Brain microvascular endothelial cell (primary cell): ENCODE measurements around the gene MPZL2.

Experiments used
- DNase-seq: peaks from one replicate; pipeline ENCODE4 v3.0.0-alpha.2; 2020
- H3K27ac ChIP-seq: fragments of 250-450 bp; sonication (Bioruptor Pico); 2 replicates; pipeline ENCODE4 v1.5.1; 2020; ENCODE audit warnings: mild to moderate bottlenecking, moderate library complexity
- H3K27me3 ChIP-seq: fragments of 250-450 bp; sonication (Bioruptor Pico); replicated peaks from 2 replicates; pipeline ENCODE4 v1.5.1; 2020; ENCODE audit warnings: mild to moderate bottlenecking
- H3K36me3 ChIP-seq: fragments of 250-450 bp; sonication (Bioruptor Pico); replicated peaks from 2 replicates; pipeline ENCODE4 v1.5.1; 2020; ENCODE audit warnings: mild to moderate bottlenecking
- H3K4me3 ChIP-seq: 2 replicates; pipeline ENCODE4 v1.5.1; 2011; ENCODE audit warnings: low read depth, mild to moderate bottlenecking, control low read depth, low read length, moderate library complexity
- CTCF ChIP-seq: IDR thresholded peaks from 2 replicates; pipeline ENCODE4 v1.5.1; 2011; ENCODE audit warnings: low read depth, mild to moderate bottlenecking, moderate library complexity, low read length, control low read depth, inconsistent platforms; ENCODE audit errors: missing control alignments
- in situ Hi-C: cut with HindIII; loops from 2 replicates; pipeline ENCODE4 v1.10.0; 2017; ENCODE audit warnings: low sequenced_read_pairs, low pct_ligation_motif_present

Gene MPZL2

GRCh38 chr11:118272001-118272400 lies 7.9 kb upstream of the MPZL2 start:
- no peaks in the 10 kb centered on the region for H3K36me3 ChIP-seq
- H3K27ac ChIP-seq, result no peak overlapping the region
- TF ChIP-seq CTCF, result no peak
- H3K27me3 ChIP-seq, result no peaks in the 10 kb centered on the region
- no peak overlapping the region for H3K4me3 ChIP-seq
- in situ Hi-C loops, result no loop called here
- DNase-seq, result no peak

GRCh38 chr11:118267486-118267885 lies 3.4 kb upstream of the MPZL2 start:
- Histone ChIP-seq H3K27ac (no peak overlapping the region), H3K36me3 (no peaks in the 10 kb centered on the region), H3K27me3 (peaks cover 31% of the 10 kb centered on the region), H3K4me3 (no peak overlapping the region)
- no peak for DNase-seq
- in situ Hi-C loops, result no loop called here
- TF ChIP-seq CTCF, result no peak

- Histone ChIP-seq H3K36me3 (no peaks in the 10 kb centered on the region), H3K27me3 (peaks cover 31% of the 10 kb centered on the region), H3K27ac (no peak overlapping the region), H3K4me3 (no peak overlapping the region)
- no peak for DNase-seq
- in situ Hi-C loops, result no loop called here
- no peak for TF ChIP-seq CTCF
These were observed 1.9 kb upstream of the MPZL2 start for GRCh38 chr11:118265954-118266353.

GRCh38 chr11:118264569-118265465 lies 720 bp upstream of the MPZL2 start:
- peaks cover 31% of the 10 kb centered on the region for H3K27me3 ChIP-seq
- DNase-seq, result no peak
- H3K4me3 ChIP-seq, result no peak overlapping the region
- TF ChIP-seq CTCF, result no peak
- in situ Hi-C loops, result no loop called here
- H3K36me3 ChIP-seq, result no peaks in the 10 kb centered on the region
- no peak overlapping the region for H3K27ac ChIP-seq

- Histone ChIP-seq H3K27ac (no peak overlapping the region), H3K4me3 (no peak overlapping the region), H3K27me3 (peaks cover 31% of the 10 kb centered on the region), H3K36me3 (no peaks in the 10 kb centered on the region)
- no peak for TF ChIP-seq CTCF
- DNase-seq, result no peak
- in situ Hi-C loops, result no loop called here
These were observed 985 bp downstream of the MPZL2 start for GRCh38 chr11:118263112-118263511.
